ENCODE measurements around the gene H1-8.

- TF ChIP-seq POLR2A (IDR thresholded peaks at IDR 0.05; ENCODE audit: low read length) (no peak), GATA1 (IDR thresholded peaks at IDR 0.05; ENCODE audit: low read depth, low read length) (no peak)
These were observed 57.4 kb downstream of the H1-8 start for GRCh38 chr3:129600348-129600747.
